GM21360 (cell line): Measurements from ENCODE around the gene RBM17.
"Not testable (repeated sequence)": the region's sequence is repeated elsewhere in the genome, so short reads cannot be mapped to it uniquely, and the experiment has no call there.

Experiments used
- ATAC-seq: cut with Tn5 transposase; IDR thresholded peaks from one replicate; pipeline ENCODE4 v1.9.1; 2021; ENCODE audit warnings: mild to moderate bottlenecking, moderate library complexity; ENCODE audit not compliant: unreplicated experiment

The RBM17 gene

DNA sequence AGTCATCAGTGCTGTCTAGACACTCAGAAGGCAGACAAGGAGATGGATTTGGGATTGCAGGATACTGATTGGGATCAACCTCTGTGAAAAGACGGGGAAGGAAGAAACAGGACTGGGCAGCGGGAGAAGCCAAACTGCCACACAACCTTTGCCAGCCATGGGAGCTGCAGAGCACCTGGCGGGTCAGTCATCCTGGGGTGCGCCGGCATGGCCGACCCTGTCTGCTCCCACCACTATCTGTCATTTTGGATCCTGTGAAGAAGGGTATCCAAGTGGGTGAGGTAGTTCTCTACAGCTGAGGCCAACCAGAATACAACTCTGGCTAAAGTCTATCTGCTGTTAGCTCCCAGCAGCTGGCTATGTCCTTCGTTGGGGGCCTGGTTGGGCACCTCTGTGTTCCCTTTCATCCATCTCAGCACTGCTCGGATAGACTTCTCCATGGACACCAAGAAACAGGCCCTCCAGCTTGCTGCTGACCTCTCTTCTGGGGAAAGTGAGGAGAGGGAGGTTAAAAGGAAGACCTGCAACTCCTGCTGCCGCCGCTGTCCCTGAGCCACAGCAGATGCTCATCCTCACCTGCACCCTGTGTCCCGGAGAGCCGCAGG, 11.7 kb upstream of the RBM17 start:
- ATAC-seq = no peak

DNA sequence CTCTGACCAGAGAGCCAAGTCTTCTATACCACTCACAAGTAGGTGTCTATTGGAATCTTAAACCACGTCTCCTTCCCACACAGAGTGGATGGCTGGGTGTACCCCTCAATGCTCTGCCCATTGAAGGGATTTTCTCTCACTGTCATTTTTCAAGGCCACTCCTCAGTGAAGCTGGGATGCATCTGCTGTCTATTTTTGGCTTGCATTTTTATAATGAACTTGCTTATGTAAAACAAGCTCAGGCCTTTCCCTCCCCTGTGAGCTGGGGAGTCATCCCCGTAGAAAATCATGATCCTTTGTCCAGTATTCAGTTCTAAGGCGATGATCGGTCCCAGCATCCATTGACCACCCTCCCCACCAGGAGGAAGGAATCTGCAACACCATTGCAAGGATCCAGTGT, 9.8 kb upstream of the RBM17 start:
- no peak for ATAC-seq

DNA sequence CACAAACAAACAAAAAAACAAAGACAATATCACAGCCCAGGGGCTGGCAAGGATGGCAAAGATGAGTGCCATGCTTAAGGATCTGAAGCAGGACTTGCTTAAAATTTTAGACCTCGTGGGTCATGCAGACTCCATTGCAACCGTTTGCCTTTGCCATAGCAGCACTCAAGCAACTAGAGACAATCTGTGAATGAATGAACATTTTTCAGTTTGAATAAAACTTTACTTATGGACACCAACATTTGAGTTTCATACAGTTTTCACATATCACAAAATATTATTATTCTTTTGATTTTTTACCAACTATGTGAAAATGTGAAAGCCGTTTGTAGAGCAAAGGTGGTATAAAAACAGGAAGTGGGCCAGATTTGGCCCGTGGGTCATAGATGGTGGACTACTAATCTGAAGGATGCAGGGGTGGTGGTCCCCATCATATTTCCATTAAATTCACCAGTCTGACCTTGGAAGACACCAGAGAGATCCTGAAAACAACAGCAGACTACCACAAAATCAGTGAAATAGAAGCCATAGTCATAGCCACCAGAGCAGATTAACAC, 8.3 kb upstream of the RBM17 start:
- ATAC-seq = no peak

DNA sequence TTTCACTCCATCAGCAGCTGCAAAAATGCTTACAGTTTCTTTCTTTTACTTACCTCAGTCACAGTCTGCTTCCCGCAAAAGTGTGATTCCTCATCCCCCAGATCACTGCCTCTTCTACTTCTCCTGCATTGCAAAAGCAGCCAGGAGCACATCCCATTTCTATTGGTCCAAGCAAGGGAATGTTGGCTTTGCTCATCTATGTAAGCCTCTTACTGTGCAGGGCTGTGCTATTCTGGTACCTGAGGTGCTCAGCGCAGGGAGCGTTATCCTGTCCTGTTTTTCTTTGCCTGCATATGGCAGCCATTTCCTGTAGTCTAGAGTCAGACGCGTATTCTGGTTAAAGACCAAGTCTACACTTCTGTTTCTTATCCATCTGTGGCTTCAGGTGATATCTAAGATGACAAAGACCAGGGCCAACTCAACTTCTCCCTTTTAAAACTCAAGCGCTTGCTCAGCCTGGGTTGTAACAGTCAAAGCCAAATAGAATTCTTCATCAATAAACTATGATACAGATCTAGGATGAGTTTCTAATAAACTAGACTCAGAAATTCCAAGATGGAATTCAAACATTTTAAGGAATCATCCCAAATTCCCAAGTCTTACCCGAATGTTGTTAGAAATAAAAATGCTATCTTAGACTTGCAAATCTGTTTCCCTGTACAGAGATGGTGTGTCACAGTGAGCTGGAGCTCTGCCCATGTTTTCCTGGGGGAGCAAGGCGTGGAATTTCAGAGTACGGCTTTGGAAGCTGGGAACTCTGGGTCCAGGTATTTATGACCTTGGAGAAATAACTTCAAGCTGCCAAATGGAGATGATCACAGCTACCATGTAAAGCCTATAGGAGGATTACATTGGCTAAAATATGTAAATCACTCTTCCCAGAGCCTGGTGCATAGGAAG, 6.1 kb upstream of the RBM17 start:
- no peak for ATAC-seq

DNA sequence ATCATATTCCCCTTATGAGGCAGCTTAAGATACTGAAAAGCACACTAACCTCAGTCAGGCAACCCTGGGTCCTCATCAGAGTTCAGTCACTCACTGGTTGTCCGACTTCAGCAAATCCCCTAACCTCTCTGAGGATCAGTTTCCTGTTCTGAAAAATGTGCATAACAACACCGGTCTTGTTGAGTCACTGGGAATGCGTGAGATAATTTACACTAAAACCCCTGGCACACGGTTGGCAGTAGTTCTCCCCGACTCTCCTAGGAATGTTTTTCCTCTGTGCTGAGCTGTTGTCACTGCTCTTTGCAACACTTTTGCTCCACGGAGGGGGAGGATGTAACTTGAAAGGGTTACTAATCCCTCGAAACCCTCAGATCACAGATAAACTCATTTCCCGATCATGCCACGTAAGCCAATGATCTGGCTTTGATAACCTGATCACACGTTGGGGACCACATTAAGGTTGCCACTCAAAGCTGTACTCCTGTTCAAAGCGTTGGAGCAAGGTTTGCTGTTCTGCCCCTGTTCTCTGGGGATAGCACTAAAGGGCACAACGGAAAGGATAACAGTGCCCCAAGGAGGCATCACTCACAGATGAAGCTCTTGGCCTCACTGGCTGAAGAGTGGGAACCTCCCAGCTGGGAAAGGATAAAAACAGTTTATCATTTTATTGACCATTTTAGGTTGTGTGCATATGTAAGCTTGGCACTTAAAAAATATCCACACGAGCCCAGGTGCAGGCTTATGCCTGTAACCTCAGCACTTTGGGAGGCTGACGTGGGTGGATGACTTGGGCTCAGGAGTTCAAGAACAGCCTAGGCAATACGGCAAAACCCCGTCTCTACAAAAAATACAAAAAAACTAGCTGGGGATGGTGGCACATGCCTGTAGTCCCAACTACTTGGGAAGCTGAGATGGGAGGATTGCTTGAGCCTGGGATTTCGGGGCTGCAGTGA, 5.0 kb upstream of the RBM17 start:
- ATAC-seq = no peak

DNA sequence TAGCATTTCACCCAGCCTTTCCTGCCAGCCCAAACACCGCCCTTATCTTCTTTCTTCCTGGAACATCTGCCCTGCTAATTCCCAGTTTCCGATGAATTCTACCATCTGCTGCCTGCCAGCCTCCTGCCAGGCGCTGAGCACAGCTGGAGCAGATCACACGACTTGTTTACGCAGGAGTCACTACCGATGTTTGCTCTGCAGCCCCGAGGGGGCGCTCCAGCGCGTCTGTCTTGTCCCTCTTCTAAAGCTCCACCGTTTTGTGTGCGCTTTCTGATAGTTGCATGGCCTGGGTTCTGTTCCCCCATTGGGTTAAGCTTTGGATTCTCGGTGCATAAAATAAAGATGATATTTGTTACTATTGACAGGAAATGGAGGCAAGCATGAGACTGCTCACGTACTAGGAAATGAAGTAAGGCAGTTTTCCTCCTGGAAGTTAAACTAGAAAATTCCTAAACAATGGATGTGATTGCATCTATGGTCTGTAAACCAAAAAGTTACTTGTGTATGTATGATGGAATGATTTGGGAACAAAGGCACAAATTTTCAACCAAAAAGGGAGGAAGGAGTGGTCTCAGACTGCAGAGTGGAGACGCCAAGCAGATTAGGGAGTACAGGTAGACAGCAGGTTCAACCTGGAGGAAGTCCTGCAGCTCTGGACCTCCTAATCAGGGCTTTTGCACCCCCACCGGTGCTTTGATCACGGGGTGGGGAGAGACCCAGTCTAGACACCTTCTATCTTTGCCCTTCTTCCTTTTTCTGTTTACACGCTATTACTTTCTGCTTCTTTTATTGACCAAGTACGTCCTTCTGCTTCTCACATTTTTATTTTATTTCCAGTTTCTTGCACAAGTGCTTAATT, 2.2 kb upstream of the RBM17 start:
- peak; percentile 40 for ATAC-seq

DNA sequence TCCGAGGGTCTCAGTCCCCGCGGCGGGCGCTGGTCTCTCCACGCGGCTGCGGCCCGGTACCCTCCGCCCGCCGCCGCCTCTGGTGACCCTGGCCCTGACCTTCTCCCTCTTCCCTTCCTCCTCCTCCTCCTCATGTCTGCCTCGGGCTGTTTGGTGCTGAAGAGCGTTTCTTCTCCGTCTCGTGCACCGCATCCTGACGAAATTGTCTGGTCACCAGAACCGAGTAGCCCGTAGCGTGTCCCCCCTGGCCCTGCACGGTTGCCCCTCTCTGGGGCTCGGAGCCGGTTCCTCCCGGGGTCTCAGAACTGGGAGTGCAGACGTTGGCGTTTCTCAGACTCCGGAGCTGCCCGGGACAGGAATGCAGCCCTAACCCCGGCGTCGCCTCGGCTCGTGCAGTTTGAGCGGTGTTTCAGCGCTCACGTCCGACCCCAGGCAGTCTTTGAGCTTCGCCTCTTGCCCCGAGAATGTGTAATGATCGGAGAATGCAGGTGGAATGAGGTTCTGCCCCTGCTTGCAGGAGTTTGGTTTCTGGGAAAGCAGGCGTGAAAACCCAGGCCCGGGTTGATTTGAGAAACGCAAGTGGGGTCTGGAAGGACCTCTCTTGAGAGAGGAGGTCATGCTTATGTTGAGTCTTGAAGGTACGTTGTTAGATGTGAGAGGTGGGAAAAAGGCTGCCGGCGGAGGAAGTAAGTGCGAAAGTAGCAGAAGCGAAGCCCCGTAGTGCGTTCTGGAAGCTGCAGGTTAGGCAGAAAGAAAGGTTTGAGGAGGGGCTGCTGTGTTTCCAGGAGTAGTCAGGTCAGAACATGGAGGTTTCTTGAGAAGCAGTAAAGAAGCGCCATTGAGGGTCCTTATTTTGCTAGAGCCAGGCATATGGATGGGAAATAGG, 743 bp downstream of the RBM17 start:
- peak; percentile 2 for ATAC-seq

DNA sequence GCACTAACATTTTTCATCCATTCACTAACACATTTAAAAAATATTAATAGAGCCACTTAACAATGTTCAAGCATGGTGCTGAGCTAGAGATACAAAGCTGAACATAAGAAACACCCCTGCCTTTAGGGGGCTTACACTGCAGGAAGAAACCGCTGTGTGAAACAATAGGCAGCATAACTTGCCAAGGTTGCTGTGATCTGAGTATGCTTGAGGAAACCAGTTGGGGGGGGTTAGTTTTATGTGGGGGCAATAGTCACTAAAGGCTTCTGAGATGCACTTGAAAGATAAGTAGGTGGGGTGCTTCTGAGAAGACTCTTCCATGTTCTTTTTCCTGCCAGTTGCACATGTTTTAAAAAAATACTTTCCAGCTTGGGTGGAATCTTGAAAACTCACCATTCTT, 2.8 kb downstream of the RBM17 start:
- ATAC-seq = no peak

DNA sequence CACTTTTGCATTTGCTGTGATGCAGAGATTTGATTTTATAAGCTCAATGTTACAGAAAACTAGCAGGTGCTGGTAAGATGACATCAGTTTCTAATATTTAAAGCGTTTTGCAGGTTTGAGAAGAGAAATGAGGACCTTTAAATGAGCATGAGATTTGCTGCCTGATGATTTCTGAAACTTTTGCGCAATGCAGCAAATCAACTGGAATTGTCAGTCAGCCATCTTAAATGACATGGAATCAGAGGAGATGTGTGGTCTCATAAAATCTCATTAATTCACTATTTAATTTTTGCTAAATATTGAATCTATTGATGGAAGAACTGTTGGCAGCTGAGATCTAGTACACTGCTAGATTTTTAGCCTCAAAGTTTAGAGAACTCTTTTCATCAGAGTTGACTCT, 3.9 kb downstream of the RBM17 start:
- no peak for ATAC-seq

DNA sequence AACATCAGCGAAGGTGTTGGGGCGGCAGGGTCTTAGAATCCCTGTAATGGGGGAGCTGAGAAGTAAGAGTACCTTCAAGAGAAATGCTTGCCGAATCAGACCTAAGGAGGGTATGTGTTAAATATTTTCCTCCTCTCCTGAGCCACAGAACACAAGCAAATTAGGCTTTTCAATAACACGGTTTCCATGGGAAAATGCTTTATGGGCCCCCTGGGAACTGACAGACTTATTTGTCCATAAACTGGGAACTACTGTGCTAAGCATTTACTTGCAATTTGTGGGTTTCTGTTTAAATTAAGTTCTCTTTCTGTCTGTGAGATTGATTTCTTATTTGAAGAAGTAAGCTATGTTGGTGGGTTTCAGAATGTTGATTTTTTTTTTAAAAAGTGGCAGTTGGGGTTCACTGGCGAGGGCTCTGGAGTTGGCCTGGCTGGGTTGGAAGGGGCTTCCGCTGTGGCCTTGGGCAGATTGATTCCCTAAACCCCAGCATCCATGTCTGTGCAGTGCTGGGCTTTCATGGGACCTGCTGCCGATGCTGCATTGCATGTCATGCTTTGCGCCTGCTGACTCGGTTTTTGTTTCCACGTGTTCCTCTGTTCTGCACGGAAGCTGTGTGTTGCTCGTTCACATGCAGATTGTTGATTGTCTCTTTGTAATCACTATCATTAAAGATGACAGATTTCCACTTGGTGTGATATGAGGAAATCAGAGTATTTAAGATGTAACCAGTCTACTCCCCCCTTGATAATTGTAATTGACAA, 7.2 kb downstream of the RBM17 start:
- no peak for ATAC-seq

DNA sequence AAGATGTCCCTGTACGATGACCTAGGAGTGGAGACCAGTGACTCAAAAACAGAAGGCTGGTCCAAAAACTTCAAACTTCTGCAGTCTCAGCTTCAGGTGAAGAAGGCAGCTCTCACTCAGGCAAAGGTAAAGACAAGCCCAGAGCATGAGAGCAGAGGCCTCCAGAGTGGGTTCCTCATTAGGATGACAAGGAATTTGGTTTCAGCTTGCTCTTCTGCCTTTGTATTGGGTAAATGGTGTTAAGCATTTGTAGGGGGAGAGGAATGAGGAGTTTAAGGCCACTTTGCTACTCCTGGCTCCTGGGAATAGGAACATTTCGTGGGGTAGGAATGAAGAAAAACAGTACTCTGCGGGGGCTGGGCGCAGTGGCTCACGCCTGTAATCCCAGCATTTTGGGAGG, 8.2 kb downstream of the RBM17 start:
- ATAC-seq = no peak

DNA sequence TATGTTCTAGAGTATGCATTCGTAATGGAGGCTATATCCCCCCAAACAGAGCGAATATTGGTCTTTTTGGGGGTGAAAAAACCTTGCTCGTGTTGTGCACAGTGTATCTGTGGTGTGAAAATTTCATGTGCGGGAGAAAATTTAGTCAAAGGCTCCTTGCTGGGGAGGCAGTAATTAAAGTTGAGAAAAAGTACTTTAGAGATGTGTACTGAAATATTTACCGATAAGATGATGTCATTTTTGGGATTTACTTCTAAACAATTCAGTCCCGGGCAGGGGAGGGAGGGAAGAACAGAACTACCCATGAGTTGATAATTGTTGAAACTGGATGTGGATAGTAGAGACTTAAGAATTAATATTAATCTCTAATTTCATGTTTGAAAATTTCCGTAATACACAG, 9.3 kb downstream of the RBM17 start:
- no peak for ATAC-seq

DNA sequence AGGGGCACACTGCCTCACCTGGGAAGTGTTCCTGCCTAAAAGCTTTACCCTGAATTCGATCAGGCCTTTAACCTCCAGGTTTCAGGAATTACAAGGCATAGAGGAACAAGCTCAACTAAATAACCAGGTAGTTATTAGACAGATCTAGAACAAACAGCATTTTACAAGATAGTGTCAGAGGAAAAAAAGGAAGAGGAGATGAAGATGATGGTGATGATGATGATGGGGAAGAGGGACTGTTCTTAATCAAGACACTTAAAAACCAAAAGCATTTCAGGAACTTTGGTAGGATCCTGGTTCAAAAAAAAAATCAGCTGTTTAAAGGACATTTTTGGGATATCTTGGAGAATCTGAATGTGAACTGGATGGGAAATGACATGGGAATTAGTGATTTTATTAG, 11.5 kb downstream of the RBM17 start:
- no peak for ATAC-seq

DNA sequence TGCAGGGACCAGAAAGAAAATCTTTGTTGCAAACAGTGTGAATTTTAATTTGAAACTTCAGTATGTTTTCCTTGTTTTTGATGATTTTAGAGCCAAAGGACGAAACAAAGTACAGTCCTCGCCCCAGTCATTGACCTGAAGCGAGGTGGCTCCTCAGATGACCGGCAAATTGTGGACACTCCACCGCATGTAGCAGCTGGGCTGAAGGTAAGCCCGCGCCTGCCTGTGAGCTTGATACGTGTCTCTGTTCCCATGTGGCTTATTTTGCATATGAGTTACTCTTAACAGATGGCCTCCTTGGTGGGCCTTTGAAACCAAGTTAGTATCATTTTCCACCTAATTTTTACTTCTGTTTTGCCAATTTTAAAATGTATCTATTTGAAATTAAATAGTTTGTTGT, 12.3 kb downstream of the RBM17 start:
- no peak for ATAC-seq

DNA sequence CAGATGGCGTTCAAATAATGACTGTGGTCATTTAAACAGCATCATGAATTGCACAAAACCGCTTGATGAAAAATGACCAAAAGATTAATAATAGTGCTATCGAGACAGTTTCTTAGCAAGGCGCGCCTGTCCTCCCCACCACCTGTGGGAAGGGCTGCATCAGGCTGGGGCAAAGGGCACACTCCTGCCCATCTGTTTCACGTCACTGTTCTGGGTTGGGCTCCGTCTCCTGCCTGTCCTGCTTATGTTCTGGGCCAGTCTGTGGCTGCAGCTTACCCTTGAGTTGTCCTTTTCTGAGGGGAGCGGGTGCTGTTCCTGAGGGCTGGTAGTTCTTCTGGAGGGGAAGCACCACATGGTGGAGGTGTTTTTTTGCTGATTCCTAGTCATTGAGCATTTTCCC, 13.3 kb downstream of the RBM17 start:
- no peak for ATAC-seq

DNA sequence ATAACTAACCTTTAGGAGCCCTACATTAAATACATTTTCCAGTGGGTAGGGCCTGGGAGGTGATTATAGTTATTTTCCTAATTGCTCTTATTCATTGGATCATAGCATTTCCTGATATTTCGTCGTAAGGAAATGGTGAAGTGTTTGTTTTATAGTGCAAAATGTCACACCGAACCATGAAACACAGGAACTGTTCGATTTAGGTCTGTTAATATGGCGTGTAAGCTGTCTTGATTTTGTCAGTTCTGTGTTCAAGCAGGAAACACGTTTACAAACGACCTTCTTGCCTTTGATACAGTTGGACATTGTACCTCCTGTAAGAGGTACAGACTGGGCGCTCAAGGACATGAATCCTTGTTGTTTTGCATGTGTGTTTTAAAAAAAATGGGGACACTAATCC, 14.8 kb downstream of the RBM17 start:
- ATAC-seq = no peak

DNA sequence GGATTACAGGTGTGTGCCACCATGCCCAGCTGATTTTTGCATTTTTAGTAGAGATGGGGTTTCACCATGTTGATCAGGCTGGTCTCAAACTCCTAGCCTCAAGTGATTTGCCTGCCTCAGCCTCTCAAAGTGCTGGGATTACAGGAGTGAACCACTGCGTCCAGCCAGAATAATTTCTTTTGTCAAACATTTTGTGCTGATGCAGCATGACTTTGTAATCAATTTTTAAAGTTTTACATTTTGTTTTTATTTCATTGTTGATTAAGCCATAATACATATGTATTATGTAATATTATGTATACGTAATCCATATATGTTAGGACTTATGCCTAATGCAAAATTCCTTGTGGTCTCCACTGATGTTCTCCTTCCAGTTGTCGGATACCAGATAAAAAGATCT, 18.8 kb downstream of the RBM17 start:
- not testable (repeated sequence) for ATAC-seq

DNA sequence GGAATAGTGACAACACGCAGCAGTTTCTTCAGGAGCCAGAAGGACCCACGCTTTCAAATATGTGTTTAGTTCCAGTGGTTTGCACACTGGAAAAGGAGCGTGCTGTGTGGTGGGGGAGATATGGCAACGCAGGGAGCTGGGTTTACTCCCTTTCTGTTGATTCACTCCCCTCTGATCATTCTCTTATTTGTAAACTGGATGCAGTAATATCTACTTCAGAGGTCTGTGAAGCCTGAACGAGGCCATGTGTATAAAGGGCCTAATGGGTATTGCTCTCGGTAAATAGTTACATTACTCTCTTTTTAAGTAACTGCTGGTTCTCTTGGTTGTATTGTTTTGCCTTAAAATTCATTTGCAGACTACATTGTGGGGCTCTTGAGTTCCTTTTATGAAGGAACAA, 19.2 kb downstream of the RBM17 start:
- ATAC-seq = no peak
